ENCODE data around the gene DACH1. TPM values are rescaled to one million over a fixed set of nuclear protein-coding genes. Genes with fewer than 3 reads are reported as not detected.

The DACH1 gene
- total and polyA plus RNA-seq, 2 of the 8 experiments (the other 6 are each of a cell fraction or from before 2014, with no cell fraction given): 0.12 to 0.67 TPM

DNA sequence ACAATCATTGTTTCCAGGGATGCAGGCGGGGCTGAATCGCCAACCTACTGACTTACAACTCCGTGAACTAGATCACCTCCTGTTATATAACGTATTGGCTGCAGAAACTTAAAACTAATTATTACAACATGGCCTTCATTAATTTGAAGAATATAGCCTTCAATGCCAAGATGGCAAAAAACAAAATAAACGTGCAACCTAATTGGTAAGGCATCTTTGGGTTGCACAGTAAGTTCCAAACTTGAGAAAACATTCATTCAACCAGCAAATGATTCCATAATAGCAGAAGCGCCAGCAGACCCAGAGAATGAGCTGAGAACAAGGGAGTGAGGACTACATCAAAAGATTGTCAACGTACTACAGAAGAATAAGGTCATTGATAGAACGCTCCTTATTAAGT, 39.8 kb downstream of the DACH1 start (continued):
- TF ChIP-seq TAF1 (IDR thresholded peaks at IDR 0.05; ENCODE audit: low read depth, low read length) (no peak), BRCA1 (IDR thresholded peaks at IDR 0.05; ENCODE audit: low read depth, low read length) (no peak), EGR1 (IDR thresholded peaks at IDR 0.05; ENCODE audit: borderline replicate concordance, low read depth, low read length) (no peak), MAX (IDR thresholded peaks at IDR 0.05) (no peak), RBBP5 (IDR thresholded peaks at IDR 0.05; ENCODE audit: borderline replicate concordance, low read depth, low read length) (no peak), CEBPB (IDR thresholded peaks at IDR 0.05; ENCODE audit: low read depth, low read length) (no peak)

Measured in H1 (cell line).